IPS-18c (cell line): ENCODE results near the gene FBN1.

ENCODE experiments used
- H3K4me3 ChIP-seq: 2 replicates; pipeline ENCODE4 v1.7.0; 2013; ENCODE audit warnings: low read depth, mild to moderate bottlenecking, low read length, moderate library complexity; ENCODE audit not compliant: insufficient read depth
- H3K9me3 ChIP-seq: one replicate; pipeline ENCODE4 v1.6.1; 2013; ENCODE audit warnings: mild to moderate bottlenecking, low read length, moderate library complexity; ENCODE audit not compliant: control insufficient read depth, insufficient read depth

Gene FBN1

GRCh38 chr15:48371961-48372360, 273.5 kb downstream of the FBN1 start:
- H3K9me3 ChIP-seq = no peaks in the 10 kb centered on the region
- H3K4me3 ChIP-seq = no peak overlapping the region

DNA sequence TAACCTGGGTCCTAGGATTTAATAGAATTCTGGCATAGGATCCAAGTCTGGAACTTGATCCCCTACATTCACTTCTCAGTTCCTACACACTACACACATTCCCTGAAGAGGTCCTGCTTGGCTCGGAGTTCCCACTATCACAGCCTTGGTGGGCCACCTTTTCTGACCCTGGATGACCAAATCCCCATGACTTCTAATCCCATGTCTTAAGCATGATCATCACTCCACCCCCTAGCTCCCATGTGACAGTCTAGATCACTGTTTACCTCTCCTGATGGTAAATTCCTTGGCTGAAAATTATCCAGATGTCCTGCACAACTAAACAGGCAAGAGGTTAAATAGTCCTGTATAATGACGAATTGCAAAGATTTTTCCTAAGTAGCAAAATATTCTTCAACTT, 274.0 kb downstream of the FBN1 start:
- no peak overlapping the region for H3K4me3 ChIP-seq
- H3K9me3 ChIP-seq = no peaks in the 10 kb centered on the region

GRCh38 chr15:48370460-48370859, 275.0 kb downstream of the FBN1 start:
- Histone ChIP-seq H3K9me3 (no peaks in the 10 kb centered on the region), H3K4me3 (no peak overlapping the region)

DNA sequence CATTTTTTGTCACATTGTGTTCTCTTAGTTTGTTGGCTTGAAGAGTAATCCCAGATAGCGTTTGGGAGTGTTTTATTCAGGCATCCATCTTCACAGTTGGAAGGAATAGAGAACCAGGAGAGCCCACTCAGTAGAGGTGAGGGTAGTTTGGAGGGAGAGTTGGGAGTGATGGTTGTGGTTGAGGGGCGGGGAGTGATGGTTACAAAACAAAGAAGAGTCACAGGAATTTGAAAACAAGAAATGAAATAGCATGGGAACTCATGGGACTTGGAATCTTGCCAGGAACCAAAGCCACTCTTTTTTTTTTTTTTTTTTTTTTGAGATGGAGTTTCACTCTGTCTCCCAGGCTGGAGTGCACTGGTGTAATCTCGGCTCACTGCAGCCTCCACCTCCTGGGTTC, 278.0 kb downstream of the FBN1 start:
- H3K4me3 ChIP-seq = no peak overlapping the region

DNA sequence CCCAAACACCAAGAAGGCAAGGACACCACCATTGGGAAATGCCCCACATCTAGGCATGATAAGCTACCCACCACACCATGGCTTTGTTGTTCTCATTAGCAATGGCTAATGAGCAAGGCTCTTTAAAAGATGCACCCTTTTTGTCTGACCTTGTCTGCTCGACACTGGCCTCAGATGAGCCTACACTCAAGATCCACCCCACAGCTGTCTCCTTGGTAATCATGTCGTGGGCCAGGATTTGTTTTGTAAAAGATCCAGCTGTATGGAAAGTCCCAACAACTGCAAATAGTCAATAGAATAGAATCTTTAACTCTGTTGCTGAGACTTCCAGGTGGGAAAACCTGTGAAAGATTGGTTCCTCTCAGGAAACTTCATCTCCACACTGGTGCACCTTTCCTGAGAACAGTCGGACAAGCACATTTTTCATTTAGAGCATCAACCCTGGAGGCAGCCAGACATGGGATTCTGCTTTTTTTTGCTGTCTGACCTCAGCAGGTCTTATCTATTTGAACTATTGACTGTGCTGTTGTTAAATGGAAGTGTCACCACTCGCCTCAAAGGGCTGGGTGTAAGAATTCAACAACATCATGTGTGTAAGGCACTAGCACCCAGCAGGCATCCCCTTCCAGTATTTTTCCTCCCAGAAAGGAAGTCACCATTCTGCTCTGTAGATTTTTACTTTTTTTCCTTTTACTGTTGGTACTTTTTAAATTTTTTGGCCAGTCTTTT, 278.8 kb downstream of the FBN1 start:
- H3K4me3 ChIP-seq = no peak overlapping the region
- no peaks in the 10 kb centered on the region for H3K9me3 ChIP-seq

More for the DNA sequence above, 278.0 kb downstream of the FBN1 start:
- no peaks in the 10 kb centered on the region for H3K9me3 ChIP-seq

GRCh38 chr15:48365575-48365974, 279.9 kb downstream of the FBN1 start:
- no peak overlapping the region for H3K4me3 ChIP-seq
- H3K9me3 ChIP-seq = no peaks in the 10 kb centered on the region

DNA sequence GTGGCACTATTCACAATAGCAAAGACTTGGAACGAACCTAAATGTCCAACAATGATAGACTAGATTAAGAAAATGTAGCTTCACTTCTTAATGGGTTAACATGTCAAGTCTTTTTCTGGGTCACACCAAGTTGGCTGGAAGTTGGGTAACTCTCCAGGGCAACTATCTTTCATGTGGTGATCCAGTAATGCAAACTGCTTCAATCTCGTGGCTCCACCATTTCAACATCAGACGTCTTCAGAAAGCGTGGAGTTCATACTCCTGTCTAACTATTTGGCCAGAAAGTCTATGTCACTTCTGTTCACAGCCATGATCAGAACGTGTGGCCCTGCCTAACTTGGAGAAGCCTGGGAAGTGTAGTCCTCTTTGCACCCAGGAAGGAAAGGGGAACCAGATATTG, 282.0 kb downstream of the FBN1 start:
- Histone ChIP-seq H3K9me3 (no peaks in the 10 kb centered on the region), H3K4me3 (no peak overlapping the region)

DNA sequence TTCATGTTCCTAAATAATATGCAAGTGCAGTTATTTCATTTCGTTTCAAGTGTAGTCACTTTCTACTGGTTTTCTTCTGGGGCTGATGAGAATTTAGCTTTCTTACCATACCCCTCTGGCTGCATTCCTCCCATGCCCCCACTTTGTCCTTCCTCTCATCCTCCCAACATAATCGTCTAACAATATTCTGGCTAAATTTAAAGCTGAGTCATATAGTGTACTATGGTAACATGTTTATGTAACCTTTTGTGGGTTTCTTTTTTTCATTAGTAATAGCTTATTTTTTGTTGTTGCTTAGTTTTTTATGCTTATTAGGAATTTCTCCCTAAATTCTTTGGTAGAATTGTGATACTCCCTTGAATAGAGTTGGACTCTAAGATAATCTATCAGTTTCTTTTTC, 283.8 kb downstream of the FBN1 start:
- Histone ChIP-seq H3K9me3 (no peaks in the 10 kb centered on the region), H3K4me3 (no peak overlapping the region)

GRCh38 chr15:48360841-48361240, 284.7 kb downstream of the FBN1 start:
- Histone ChIP-seq H3K9me3 (no peaks in the 10 kb centered on the region), H3K4me3 (no peak overlapping the region)
